ENCODE measurements around the gene PHEX.

DNA sequence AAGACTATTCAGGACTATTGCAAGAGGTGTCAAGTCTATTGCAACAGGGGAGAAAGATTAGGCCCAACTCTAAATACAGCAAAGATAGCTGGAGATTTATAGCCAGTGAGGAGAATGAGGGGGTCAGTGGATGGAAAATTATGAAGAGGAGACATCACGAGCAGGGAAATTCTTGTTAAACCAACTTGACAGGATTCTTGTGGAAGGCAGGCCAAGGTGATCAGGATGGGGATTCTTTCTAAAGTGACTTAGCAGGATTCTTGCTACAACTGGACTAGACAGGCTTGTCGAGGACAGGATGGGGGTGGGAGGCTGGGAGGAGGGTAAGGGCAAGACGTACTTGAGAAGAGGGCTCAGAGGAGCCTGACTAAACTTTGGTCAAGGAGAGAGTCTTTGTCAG lies 89.0 kb downstream of the PHEX start:
- TF ChIP-seq CTCF (IDR thresholded peaks at IDR 0.05; ENCODE audit: insufficient read depth, low read length, poor library complexity, severe bottlenecking) (no peak), EZH2phosphoT487 (conservative IDR thresholded peaks at IDR 0.05; ENCODE audit: low read length) (no peak)
